CD4-positive, CD25-positive, alpha-beta regulatory T cell (primary cell): ENCODE data around the gene AIPL1. TPM values are rescaled to one million over a fixed set of nuclear protein-coding genes. Genes with fewer than 3 reads are reported as not detected.

Source experiments
- ATAC-seq, 2 donors: fragments of 150-1000 bp; cut with Tn5 transposase; one replicate each; pipeline ENCODE4 v1.10.0; 2021; ENCODE audit warnings: low read depth in 2 of 2, moderate number of reproducible peaks in 2 of 2, moderate library complexity in 1 of 2
- DNase-seq, 3 donors: peaks; one replicate each; pipeline versions ENCODE4 v3.0.0 to v3.0.0-alpha.2; 2012 to 2022; ENCODE audit warnings: mixed read lengths in 1 of 3
- H3K27ac ChIP-seq: one replicate; pipeline ENCODE4 v1.7.0; 2013; ENCODE audit warnings: mild to moderate bottlenecking, low read length; ENCODE audit not compliant: insufficient read depth, poor library complexity, severe bottlenecking
- H3K27me3 ChIP-seq: one replicate; pipeline ENCODE4 v1.7.0; 2013; ENCODE audit warnings: low read length; ENCODE audit not compliant: control insufficient read depth, insufficient read depth
- H3K36me3 ChIP-seq: one replicate; pipeline ENCODE4 v1.7.0; 2013; ENCODE audit warnings: mild to moderate bottlenecking, low read length, moderate library complexity; ENCODE audit not compliant: control insufficient read depth, insufficient read depth
- H3K4me1 ChIP-seq: 2 replicates; pipeline ENCODE4 v1.7.0; 2013; ENCODE audit warnings: mild to moderate bottlenecking, low read length; ENCODE audit not compliant: insufficient read depth, control insufficient read depth, poor library complexity, severe bottlenecking
- H3K4me3 ChIP-seq: one replicate; pipeline ENCODE4 v1.7.0; 2013; ENCODE audit warnings: low read depth, mild to moderate bottlenecking, low read length, moderate library complexity
- H3K9me3 ChIP-seq, 2 experiments: 1 replicate in 1 of 2; 2 replicates in 1 of 2; pipeline ENCODE4 v1.7.0; 2013; ENCODE audit warnings: low read length in 2 of 2, mild to moderate bottlenecking in 1 of 2, moderate library complexity in 1 of 2; ENCODE audit not compliant: control insufficient read depth in 2 of 2
- H3K27ac Mint-ChIP-seq, 3 donors: one replicate each; pipeline ENCODE4 v1.8.0; 2020 to 2022; ENCODE audit warnings: mild to moderate bottlenecking in 3 of 3, mixed read lengths in 3 of 3, moderate library complexity in 2 of 3
- H3K27me3 Mint-ChIP-seq: one replicate; pipeline ENCODE4 v1.8.0; 2022; ENCODE audit warnings: mild to moderate bottlenecking, mixed read lengths
- H3K36me3 Mint-ChIP-seq: one replicate; pipeline ENCODE4 v1.8.0; 2020; ENCODE audit warnings: mixed read lengths
- H3K4me1 Mint-ChIP-seq, 4 donors: one replicate each; pipeline ENCODE4 v1.8.0; 2020 to 2022; ENCODE audit warnings: mixed read lengths in 4 of 4, mild to moderate bottlenecking in 1 of 4
- H3K4me3 Mint-ChIP-seq, 4 donors: one replicate each; pipeline ENCODE4 v1.8.0; 2020 to 2022; ENCODE audit warnings: mild to moderate bottlenecking in 4 of 4, mixed read lengths in 4 of 4, moderate library complexity in 3 of 4
- H3K9me3 Mint-ChIP-seq, 7 donors: one replicate each; pipeline ENCODE4 v1.8.0; 2020 to 2022; ENCODE audit warnings: mixed read lengths in 7 of 7, mild to moderate bottlenecking in 3 of 7, moderate library complexity in 2 of 7
- polyA plus RNA-seq, 4 donors: library from polyadenylated mRNA; unstranded; fragments of 300-500 nt; fragmentation: Illumina TruSeq; gene quantifications; one replicate each; pipeline ENCODE4 v1.2.3, GENCODE V29; 2021
- total RNA-seq: library from RNA; stranded (reverse); gene quantifications from one replicate; pipeline ENCODE4 v1.2.3, GENCODE V29; 2022

The AIPL1 gene
- total and polyA plus RNA-seq, 5 donors from 2014 or later, result not detected

DNA sequence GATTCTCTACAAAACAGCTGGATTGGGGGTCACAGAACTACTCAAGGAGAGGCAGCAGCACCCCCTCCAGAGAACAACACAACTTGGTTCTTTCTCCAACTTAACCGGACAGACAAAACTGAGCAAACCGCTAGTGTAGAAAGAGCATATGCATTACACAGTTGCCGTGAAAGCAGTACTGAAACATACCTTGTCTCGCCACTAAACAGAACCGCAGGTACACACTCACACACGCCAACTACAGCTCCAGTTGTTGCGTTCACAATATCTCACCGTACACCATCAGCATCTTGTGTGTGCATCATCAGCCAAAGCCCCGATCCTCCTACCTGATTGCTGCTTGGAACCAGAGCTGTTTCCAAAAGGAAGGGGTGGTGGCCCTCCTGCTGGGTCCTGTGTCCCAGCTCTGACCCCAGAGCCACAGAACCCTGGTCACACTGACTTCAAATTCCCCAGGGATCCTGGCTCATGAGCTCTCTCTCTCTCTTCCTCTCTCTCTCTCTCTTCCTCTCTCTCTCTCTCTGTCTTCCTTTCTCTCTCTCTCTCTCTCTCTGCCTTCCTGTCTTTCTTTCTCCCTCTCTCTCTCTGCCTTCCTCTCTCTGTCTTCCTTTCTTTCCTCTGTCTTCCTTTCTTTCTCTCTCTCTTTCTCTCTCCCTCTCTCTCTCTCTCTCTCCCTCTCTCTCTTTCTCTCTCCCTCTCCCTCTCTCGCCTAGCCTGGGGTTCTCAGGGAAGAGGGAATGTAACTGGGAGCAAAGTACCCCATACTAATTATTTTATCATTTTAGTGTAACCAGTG is 17.7 kb upstream of the AIPL1 start:
- Histone ChIP-seq H3K27ac (no peak overlapping the region), H3K27me3 (no peaks in the 10 kb centered on the region), H3K9me3 (no peaks in the 10 kb centered on the region), H3K4me1 (peaks cover 5% of the 10 kb centered on the region), H3K4me3 (no peak overlapping the region), H3K36me3 (no peaks in the 10 kb centered on the region)
- Mint-ChIP-seq H3K9me3 (peaks cover 0 to 1% (median 0%) of the 10 kb centered on the region in 7 donors), H3K36me3 (no peaks in the 10 kb centered on the region), H3K27ac (peak overlapping the region in 1 of 3 donors; percentile 88), H3K4me3 (peak overlapping the region in 1 of 4 donors; percentile 73), H3K4me1 (peaks cover 0 to 25% (median 4%) of the 10 kb centered on the region in 4 donors), H3K27me3 (peaks cover 4% of the 10 kb centered on the region)
- no peak for DNase-seq
- no peak for ATAC-seq

DNA sequence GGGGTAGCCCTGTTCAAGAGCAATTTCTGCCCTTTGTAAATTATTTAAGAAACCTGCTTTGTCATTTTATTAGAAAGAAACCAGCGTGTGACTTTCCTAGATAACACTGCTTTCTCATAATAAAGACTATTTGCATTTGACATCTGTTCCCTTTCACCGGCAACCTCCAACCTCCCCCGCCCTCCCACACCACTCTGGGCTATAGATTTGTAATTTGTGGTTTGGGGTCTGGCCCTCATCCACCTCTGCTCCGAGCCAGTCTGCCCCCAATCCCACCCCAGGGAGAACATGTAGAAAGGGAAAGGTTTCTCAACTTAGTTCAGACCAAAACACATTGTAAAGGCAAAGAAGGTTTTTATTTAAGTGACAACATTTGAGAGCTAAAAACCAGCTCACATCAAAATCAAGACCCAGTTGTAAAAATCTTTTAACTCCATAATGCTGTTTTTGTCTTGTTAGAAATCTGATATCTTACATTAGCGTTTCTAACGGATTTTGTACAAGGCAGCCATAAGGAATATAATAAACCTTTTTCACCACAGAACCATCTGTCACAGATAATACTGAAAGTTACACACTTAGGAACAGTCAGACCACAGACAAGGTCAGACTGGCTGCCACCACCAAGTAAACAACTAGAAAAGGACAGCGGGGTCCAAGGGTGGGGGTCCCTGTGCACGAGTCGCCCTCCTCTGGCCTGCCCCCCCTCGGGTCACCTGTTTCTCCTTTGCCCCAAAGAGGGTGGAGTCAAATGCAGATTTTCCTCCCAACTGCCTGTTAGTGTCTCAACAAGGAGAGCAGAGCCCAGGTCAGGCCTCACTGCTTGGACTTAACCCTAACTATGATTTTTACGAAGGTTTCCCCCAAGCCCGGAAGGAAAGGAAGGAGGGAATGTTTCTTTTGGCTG is 16.3 kb upstream of the AIPL1 start:
- no peak overlapping the region for H3K27ac ChIP-seq
- H3K9me3 Mint-ChIP-seq, result no peaks in the 10 kb centered on the region
- peak overlapping the region in 2 of 3 donors; percentile 26 to 42 for H3K27ac Mint-ChIP-seq
- peaks cover 0 to 18% (median 4%) of the 10 kb centered on the region in 4 donors for H3K4me1 Mint-ChIP-seq
- no peaks in the 10 kb centered on the region for H3K36me3 Mint-ChIP-seq
- no peak for ATAC-seq
- H3K4me1 ChIP-seq, result peaks cover 5% of the 10 kb centered on the region
- no peak overlapping the region for H3K4me3 Mint-ChIP-seq
- H3K27me3 ChIP-seq, result no peaks in the 10 kb centered on the region
- H3K27me3 Mint-ChIP-seq, result peaks cover 4% of the 10 kb centered on the region
- no peaks in the 10 kb centered on the region for H3K9me3 ChIP-seq
- no peak overlapping the region for H3K4me3 ChIP-seq
- no peak for DNase-seq
- no peaks in the 10 kb centered on the region for H3K36me3 ChIP-seq

DNA sequence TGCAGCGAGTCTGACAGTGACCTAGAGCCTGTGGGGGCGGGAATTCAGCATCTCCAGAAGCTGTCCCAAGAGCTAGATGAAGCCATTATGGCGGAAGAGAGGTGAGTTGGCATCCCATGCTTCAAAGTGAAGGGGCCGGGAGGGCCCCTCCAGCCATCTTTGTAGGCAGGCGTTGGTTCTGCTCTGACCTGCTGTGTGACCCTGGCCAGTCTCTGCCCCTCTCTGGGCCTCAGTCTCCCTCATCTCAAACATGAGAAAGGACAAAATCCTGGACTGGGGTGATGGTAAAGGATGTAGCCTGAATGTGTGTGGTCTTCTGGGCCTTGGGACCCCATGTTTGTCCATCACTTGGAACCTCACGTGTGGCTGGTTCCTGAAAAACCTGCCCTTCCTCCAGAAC is 14.4 kb upstream of the AIPL1 start:
- H3K36me3 Mint-ChIP-seq, result no peaks in the 10 kb centered on the region
- DNase-seq (no peak), ATAC-seq (no peak)
- H3K4me3 Mint-ChIP-seq, result peak overlapping the region in 1 of 4 donors; percentile 29
- H3K27ac Mint-ChIP-seq, result no peak overlapping the region
- Histone ChIP-seq H3K27me3 (no peaks in the 10 kb centered on the region), H3K4me3 (no peak overlapping the region), H3K27ac (no peak overlapping the region), H3K4me1 (peaks cover 5% of the 10 kb centered on the region), H3K9me3 (no peaks in the 10 kb centered on the region), H3K36me3 (no peaks in the 10 kb centered on the region)
- peaks cover 0 to 15% (median 6%) of the 10 kb centered on the region in 4 donors for H3K4me1 Mint-ChIP-seq
- H3K27me3 Mint-ChIP-seq, result peaks cover 4% of the 10 kb centered on the region
- no peaks in the 10 kb centered on the region for H3K9me3 Mint-ChIP-seq

DNA sequence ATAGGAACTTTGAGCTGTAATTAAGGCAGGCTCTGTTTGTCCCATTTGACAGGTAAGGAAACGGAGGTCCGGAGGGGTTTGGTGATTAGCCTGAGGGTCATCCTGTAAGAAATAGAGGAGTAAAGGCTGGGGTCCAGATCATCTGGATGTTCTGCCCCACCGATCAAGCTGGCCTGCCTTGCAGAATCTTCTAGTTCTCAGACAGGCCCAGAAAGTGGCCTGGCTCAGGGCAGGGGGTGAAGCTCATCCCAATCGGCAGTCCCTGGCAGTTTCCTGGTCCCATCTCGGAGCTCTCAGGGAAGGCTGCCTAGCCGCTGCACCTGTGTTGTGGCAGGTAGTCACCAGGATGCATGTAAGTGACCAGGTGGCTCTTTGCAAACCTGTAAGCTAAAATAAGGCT is 13.6 kb upstream of the AIPL1 start:
- Histone ChIP-seq H3K4me3 (no peak overlapping the region), H3K36me3 (no peaks in the 10 kb centered on the region), H3K27ac (no peak overlapping the region), H3K27me3 (no peaks in the 10 kb centered on the region), H3K9me3 (no peaks in the 10 kb centered on the region), H3K4me1 (peaks cover 10% of the 10 kb centered on the region)
- peaks cover under 1 to 13% (median 9%) of the 10 kb centered on the region in 4 donors for H3K4me1 Mint-ChIP-seq
- no peaks in the 10 kb centered on the region for H3K9me3 Mint-ChIP-seq
- ATAC-seq (no peak), DNase-seq (no peak)
- peaks cover 2% of the 10 kb centered on the region for H3K27me3 Mint-ChIP-seq
- H3K36me3 Mint-ChIP-seq, result no peaks in the 10 kb centered on the region
- no peak overlapping the region for H3K27ac Mint-ChIP-seq
- H3K4me3 Mint-ChIP-seq, result no peak overlapping the region

DNA sequence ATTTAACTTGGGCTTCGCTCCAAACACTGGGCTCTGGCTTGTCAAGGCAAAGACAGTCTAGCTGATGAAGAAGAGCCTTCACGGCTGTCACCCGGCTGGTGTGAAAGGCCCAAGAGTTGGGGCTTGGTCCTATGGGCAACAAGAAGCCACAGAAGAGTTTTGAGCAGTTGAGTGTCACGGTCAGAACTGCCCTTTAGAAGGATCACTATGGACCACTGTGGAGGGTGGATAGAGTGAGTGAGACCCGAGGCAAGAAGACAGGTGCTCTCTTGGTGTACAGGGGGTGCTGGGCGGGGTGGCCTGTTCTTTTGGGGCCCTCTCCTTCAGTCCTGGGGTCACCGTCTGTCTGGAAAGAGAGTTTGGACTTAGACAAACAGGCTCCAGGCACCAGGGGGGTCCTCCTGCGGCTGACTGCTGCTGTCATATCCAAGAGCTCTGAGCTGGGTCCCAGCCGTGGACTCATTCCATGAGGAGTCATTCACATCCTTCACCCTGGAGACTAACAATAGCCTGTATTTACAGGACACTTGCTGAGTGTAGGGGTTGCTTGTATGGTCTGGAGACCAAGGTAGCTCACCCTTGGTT is 11.7 kb upstream of the AIPL1 start:
- DNase-seq, result no peak
- Mint-ChIP-seq H3K4me1 (peaks cover 4 to 14% (median 11%) of the 10 kb centered on the region in 4 donors), H3K27me3 (no peaks in the 10 kb centered on the region), H3K27ac (no peak overlapping the region), H3K36me3 (no peaks in the 10 kb centered on the region), H3K9me3 (no peaks in the 10 kb centered on the region), H3K4me3 (peak overlapping the region in 1 of 4 donors; percentile 39)
- Histone ChIP-seq H3K27me3 (no peaks in the 10 kb centered on the region), H3K27ac (no peak overlapping the region), H3K4me3 (no peak overlapping the region), H3K4me1 (peaks cover 14% of the 10 kb centered on the region), H3K36me3 (no peaks in the 10 kb centered on the region), H3K9me3 (no peaks in the 10 kb centered on the region)
- ATAC-seq, result no peak

DNA sequence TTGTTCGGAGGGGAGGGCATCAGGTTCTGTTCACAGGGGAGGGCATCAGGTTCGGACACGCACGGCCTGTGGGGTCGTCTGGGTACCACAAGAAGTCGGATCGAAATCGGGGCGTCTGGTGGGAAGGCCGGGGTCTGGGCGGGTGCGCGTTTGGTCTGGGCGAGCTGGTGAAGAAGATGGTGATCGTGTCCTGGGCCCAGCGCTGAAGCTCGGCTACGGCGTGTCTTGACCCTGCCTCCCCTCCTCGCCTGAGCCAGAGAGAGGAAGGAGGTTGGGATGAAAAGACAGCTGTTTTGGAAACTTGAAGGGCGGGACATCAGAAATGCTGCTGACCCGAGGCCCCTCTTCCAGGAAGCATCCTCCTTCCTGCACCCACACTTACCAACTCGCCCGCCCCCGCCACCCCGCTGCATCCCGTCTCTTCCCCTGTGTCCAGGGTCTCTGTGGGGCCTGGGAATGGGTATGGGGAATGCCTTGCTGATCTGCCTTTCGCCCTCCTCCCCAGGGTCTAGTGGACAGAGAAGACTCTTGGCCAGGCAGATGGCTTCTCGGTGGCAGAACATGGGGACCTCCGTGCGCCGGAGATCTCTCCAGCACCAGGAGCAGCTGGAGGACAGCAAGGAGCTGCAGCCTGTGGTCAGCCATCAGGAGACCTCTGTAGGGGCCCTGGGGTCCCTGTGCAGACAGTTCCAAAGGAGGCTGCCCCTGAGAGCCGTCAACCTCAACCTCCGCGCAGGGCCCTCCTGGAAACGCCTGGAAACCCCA is 9.8 kb upstream of the AIPL1 start:
- peak overlapping the region; percentile 85 to 95 (median 90) for H3K4me3 Mint-ChIP-seq
- Histone ChIP-seq H3K36me3 (no peaks in the 10 kb centered on the region), H3K9me3 (no peaks in the 10 kb centered on the region), H3K27me3 (no peaks in the 10 kb centered on the region), H3K27ac (no peak overlapping the region), H3K4me3 (peak overlapping the region; percentile 26), H3K4me1 (peaks cover 14% of the 10 kb centered on the region)
- no peak for DNase-seq
- ATAC-seq, result no peak
- peak overlapping the region in 2 of 3 donors; percentile 56 to 83 for H3K27ac Mint-ChIP-seq
- H3K36me3 Mint-ChIP-seq, result no peaks in the 10 kb centered on the region
- no peaks in the 10 kb centered on the region for H3K27me3 Mint-ChIP-seq
- H3K4me1 Mint-ChIP-seq, result peaks cover 4 to 14% (median 11%) of the 10 kb centered on the region in 4 donors
- H3K9me3 Mint-ChIP-seq, result peaks cover 0 to 2% (median 0%) of the 10 kb centered on the region in 7 donors
